Left cardiac atrium (tissue), 4 donors: ENCODE measurements around the gene TGM6. TPM values are rescaled to one million over a fixed set of nuclear protein-coding genes. Genes with fewer than 3 reads are reported as not detected.
"Not testable (repeated sequence)": the region's sequence is repeated elsewhere in the genome, so short reads cannot be mapped to it uniquely, and the experiment has no call there.

Experiments
- ATAC-seq, 2 donors: fragments of 200-7000 bp; cut with Tn5 transposase; one replicate each; pipeline ENCODE4 v1.9.1; 2020; ENCODE audit warnings: mild to moderate bottlenecking in 2 of 2, moderate library complexity in 2 of 2
- DNase-seq: peaks from one replicate; pipeline ENCODE4 v3.0.0-alpha.2; 2020
- intact Hi-C, 2 donors: fragments of 100-400 bp; cut with DNase I; formaldehyde crosslinking; loops; one replicate each; pipeline versions ENCODE4 v1.14.1 to v1.15.1; 2022 to 2023
- total RNA-seq, 2 donors: library from RNA; stranded (reverse); fragmentation: NEBNext Ultra II Directional; extraction: Animal tissue kit (Norgen Biotek cat#: 25700); gene quantifications; one replicate each; pipeline ENCODE4 v1.2.1, GENCODE V29; 2021
- donor health status: DM: no; HTN: yes; CAD: no.
- donor health status: DM: no; HTN: yes; CAD: no; lungs with severe emphysema.
- donor health status: DM: yes; HTN: yes; CAD: no.
- donor health status: Dilated cardiomyopathy.

The TGM6 gene
- total RNA-seq, 2 donors from 2014 or later = not detected

- intact Hi-C loops = no loop called here
- no peak for ATAC-seq
- DNase-seq = no peak
These were observed 13.8 kb downstream of the TGM6 start for GRCh38 chr20:2394411-2395055.

- intact Hi-C loops = no loop called here
- DNase-seq (no peak), ATAC-seq (no peak)
These were observed 14.4 kb downstream of the TGM6 start for GRCh38 chr20:2395136-2395535.

- intact Hi-C loops = no loop called here
- ATAC-seq = no peak
- DNase-seq = no peak
These were observed 15.6 kb downstream of the TGM6 start for GRCh38 chr20:2396241-2396814.

- ATAC-seq (no peak), DNase-seq (no peak)
- intact Hi-C loops = no loop called here
These were observed 16.4 kb downstream of the TGM6 start for GRCh38 chr20:2397091-2397490.

GRCh38 chr20:2397595-2398145 is 17.0 kb downstream of the TGM6 start:
- no peak for ATAC-seq
- DNase-seq = no peak
- intact Hi-C loops = no loop called here

- ATAC-seq (no peak), DNase-seq (no peak)
- intact Hi-C loops = no loop called here
These were observed 17.7 kb downstream of the TGM6 start for GRCh38 chr20:2398449-2398848.

- intact Hi-C loops = no loop called here
- ATAC-seq (no peak), DNase-seq (no peak)
These were observed 18.7 kb downstream of the TGM6 start for GRCh38 chr20:2399390-2399789.

GRCh38 chr20:2400290-2400689 is 19.6 kb downstream of the TGM6 start:
- DNase-seq = no peak
- ATAC-seq = no peak
- intact Hi-C loops = no loop called here

GRCh38 chr20:2401527-2401926 is 20.8 kb downstream of the TGM6 start:
- intact Hi-C loops = no loop called here
- no peak for DNase-seq
- ATAC-seq = no peak

- DNase-seq = no peak
- ATAC-seq = no peak
- intact Hi-C loops = no loop called here
These were observed 21.7 kb downstream of the TGM6 start for GRCh38 chr20:2402271-2402980.

GRCh38 chr20:2403291-2404052 is 22.8 kb downstream of the TGM6 start:
- no peak for DNase-seq
- intact Hi-C loops = no loop called here
- no peak for ATAC-seq

GRCh38 chr20:2405693-2406065 is 25.0 kb downstream of the TGM6 start:
- no peak for ATAC-seq
- intact Hi-C loops = no loop called here
- DNase-seq = no peak

GRCh38 chr20:2407355-2407754 is 26.7 kb downstream of the TGM6 start:
- DNase-seq, intact Hi-C loops, ATAC-seq: not testable (repeated sequence)

GRCh38 chr20:2408111-2408510 is 27.4 kb downstream of the TGM6 start:
- ATAC-seq (no peak), DNase-seq (no peak)
- intact Hi-C loops = no loop called here

GRCh38 chr20:2416541-2417212 is 36.0 kb downstream of the TGM6 start:
- ATAC-seq = no peak
- intact Hi-C loops = no loop called here
- no peak for DNase-seq

GRCh38 chr20:2417213-2417541 is 36.5 kb downstream of the TGM6 start:
- DNase-seq (no peak), ATAC-seq (no peak)
- intact Hi-C loops = no loop called here

- ATAC-seq (no peak), DNase-seq (no peak)
- intact Hi-C loops = no loop called here
These were observed 37.7 kb downstream of the TGM6 start for GRCh38 chr20:2418388-2418787.

- no peak for ATAC-seq
- intact Hi-C loops = no loop called here
- DNase-seq = no peak
These were observed 39.8 kb downstream of the TGM6 start for GRCh38 chr20:2420510-2420909.

GRCh38 chr20:2421247-2421646 is 40.5 kb downstream of the TGM6 start:
- intact Hi-C loops = no loop called here
- DNase-seq (no peak), ATAC-seq (no peak)
